Mesothelial cell of epicardium (in vitro differentiated cells): ENCODE results near the gene MAML2. TPM values are rescaled to one million over a fixed set of nuclear protein-coding genes. Genes with fewer than 3 reads are reported as not detected.

ENCODE experiments used
- DNase-seq, 2 experiments: peaks; one replicate each; pipeline ENCODE4 v3.0.0; 2021; ENCODE audit warnings: low spot score in 2 of 2; ENCODE audit not compliant: unreplicated experiment in 2 of 2
- H3K27ac Mint-ChIP-seq: 2 replicates; pipeline ENCODE4 v1.8.0; 2021; ENCODE audit warnings: mixed read lengths
- H3K27me3 Mint-ChIP-seq: 2 replicates; pipeline ENCODE4 v1.8.0; 2021; ENCODE audit warnings: low read depth, mixed read lengths
- H3K36me3 Mint-ChIP-seq: 2 replicates; pipeline ENCODE4 v1.8.0; 2021; ENCODE audit warnings: mixed read lengths
- H3K4me1 Mint-ChIP-seq: 2 replicates; pipeline ENCODE4 v1.8.0; 2021; ENCODE audit warnings: mixed read lengths
- H3K4me3 Mint-ChIP-seq: 2 replicates; pipeline ENCODE4 v1.8.0; 2021; ENCODE audit warnings: mild to moderate bottlenecking, moderate library complexity, mixed read lengths
- H3K9me3 Mint-ChIP-seq: 2 replicates; pipeline ENCODE4 v1.8.0; 2021; ENCODE audit warnings: mixed read lengths
- total RNA-seq: library from RNA; stranded (reverse); gene quantifications from 3 replicates; pipeline ENCODE4 v1.2.1, GENCODE V29; 2021
- TF ChIP-seq, protein P1 (sequence below): fragments of 200-600 bp; sonication (generic); IDR thresholded peaks from one replicate; pipeline ENCODE4 v1.5.0; 2021; ENCODE audit warnings: antibody characterized with exemption; ENCODE audit not compliant: unreplicated experiment

Gene MAML2
- total RNA-seq, 1 donor from 2014 or later, result 38.3 TPM

GRCh38 chr11:96321091-96321490, 21.9 kb downstream of the MAML2 start:
- peak overlapping the region; percentile 66 for H3K27ac Mint-ChIP-seq
- H3K4me1 Mint-ChIP-seq, result peaks cover 93% of the 10 kb centered on the region
- TF ChIP-seq, protein P1, sequence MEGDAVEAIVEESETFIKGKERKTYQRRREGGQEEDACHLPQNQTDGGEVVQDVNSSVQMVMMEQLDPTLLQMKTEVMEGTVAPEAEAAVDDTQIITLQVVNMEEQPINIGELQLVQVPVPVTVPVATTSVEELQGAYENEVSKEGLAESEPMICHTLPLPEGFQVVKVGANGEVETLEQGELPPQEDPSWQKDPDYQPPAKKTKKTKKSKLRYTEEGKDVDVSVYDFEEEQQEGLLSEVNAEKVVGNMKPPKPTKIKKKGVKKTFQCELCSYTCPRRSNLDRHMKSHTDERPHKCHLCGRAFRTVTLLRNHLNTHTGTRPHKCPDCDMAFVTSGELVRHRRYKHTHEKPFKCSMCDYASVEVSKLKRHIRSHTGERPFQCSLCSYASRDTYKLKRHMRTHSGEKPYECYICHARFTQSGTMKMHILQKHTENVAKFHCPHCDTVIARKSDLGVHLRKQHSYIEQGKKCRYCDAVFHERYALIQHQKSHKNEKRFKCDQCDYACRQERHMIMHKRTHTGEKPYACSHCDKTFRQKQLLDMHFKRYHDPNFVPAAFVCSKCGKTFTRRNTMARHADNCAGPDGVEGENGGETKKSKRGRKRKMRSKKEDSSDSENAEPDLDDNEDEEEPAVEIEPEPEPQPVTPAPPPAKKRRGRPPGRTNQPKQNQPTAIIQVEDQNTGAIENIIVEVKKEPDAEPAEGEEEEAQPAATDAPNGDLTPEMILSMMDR, result no peak
- H3K4me3 Mint-ChIP-seq, result no peak overlapping the region
- peaks cover 4% of the 10 kb centered on the region for H3K9me3 Mint-ChIP-seq
- no peak for DNase-seq
- peaks cover 13% of the 10 kb centered on the region for H3K36me3 Mint-ChIP-seq
- H3K27me3 Mint-ChIP-seq, result no peaks in the 10 kb centered on the region

DNA sequence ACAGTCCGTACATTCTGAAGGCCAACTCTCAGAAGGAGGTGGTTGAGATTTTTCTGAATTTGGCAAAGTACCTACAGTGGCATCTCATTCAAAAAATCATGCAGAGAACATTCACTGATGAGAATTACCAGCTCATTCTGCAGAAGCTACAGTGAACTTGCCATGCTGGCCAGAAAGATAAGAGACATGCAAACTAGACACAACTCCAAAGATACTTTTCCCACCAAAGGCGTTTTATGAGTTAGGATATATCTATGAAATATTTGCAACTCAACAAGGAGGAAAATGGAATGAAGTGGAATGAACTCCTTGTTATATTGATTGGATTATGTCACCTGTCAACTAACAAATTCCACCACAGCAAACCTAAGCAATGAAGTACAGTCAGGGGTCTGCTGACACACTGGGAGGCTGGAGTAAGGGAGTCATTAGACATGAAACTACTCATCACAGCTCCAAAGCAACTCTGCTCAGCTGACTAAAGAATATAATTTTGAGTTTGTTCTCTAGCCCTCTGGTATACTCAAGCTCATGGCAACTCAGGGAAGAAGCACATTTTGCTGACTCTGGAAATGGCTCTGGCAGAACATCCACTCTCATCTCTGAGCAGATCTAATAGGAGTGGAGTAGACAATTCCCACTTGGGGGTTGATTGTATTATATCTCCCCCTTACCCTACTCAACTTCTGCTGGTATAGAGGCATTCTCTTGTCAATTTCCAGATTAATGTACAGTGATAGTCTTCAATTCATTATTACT, 22.9 kb downstream of the MAML2 start:
- Mint-ChIP-seq H3K36me3 (peaks cover 17% of the 10 kb centered on the region), H3K4me1 (peaks cover 90% of the 10 kb centered on the region), H3K9me3 (peaks cover 4% of the 10 kb centered on the region), H3K4me3 (no peak overlapping the region), H3K27ac (peak overlapping the region; percentile 66), H3K27me3 (no peaks in the 10 kb centered on the region)
- no peak for DNase-seq
- TF ChIP-seq, protein P1, result no peak

DNA sequence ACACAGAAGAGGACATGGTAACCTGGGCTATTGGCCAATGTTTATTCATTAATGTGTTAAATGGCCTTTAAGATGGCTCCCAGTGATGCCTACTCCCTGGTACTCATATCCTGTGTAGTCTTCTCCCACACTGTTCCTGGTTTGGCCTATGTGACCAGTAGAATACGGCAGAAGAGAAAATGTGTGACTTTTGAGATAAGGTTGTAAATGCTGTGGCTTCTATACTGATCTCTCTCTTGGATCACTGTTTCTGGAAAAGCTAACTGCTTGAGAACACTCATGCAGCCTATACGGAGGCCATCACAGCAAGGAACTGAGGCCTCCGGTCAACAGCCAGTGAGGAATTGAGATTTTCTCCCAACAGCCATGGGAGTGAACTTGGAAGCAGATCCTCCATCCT, 24.1 kb downstream of the MAML2 start:
- no peak for DNase-seq
- peaks cover 90% of the 10 kb centered on the region for H3K4me1 Mint-ChIP-seq
- peak overlapping the region; percentile 84 for H3K27ac Mint-ChIP-seq
- H3K36me3 Mint-ChIP-seq, result peaks cover 17% of the 10 kb centered on the region
- no peaks in the 10 kb centered on the region for H3K27me3 Mint-ChIP-seq
- no peak overlapping the region for H3K4me3 Mint-ChIP-seq
- H3K9me3 Mint-ChIP-seq, result peaks cover 4% of the 10 kb centered on the region
- TF ChIP-seq, protein P1, result no peak

- TF ChIP-seq, protein P1, result no peak
- Mint-ChIP-seq H3K36me3 (peaks cover 15% of the 10 kb centered on the region), H3K27me3 (no peaks in the 10 kb centered on the region), H3K9me3 (peaks cover 3% of the 10 kb centered on the region), H3K27ac (peak overlapping the region; percentile 84), H3K4me3 (no peak overlapping the region), H3K4me1 (peaks cover 89% of the 10 kb centered on the region)
- DNase-seq, result no peak
These were observed 24.6 kb downstream of the MAML2 start for GRCh38 chr11:96318399-96318798.

- TF ChIP-seq, protein P1, result no peak
- no peak for DNase-seq
- Mint-ChIP-seq H3K36me3 (peaks cover 12% of the 10 kb centered on the region), H3K4me3 (no peak overlapping the region), H3K27me3 (no peaks in the 10 kb centered on the region), H3K27ac (peak overlapping the region; percentile 84), H3K4me1 (peaks cover 90% of the 10 kb centered on the region), H3K9me3 (no peaks in the 10 kb centered on the region)
These were observed 25.0 kb downstream of the MAML2 start for GRCh38 chr11:96317985-96318384.
